ENCODE results near the gene FTSJ1. TPM values are rescaled to one million over a fixed set of nuclear protein-coding genes. Genes with fewer than 3 reads are reported as not detected.

The FTSJ1 gene
- polyA plus RNA-seq, 1 experiment = 44.3 TPM

DNA sequence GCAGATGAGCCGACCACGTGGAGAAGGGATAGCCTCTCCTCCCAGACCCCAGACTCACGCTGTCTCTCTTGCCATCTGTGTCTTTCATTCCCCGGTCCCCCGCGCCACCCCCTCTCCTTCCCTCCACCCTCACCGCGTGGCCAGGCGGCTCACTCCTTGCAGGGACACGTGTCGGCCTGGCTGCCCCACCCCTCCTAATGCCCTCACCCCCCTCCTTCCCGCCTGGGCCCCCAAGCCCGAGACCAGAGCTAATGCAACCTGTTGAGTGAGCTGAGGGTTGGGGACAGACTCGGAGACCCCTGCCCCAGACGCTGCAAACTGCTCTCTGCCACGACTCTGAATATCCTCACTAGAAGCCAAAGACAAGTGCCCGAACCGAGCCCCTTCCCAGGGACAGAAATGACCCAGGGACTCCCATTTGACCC is 7.7 kb upstream of the FTSJ1 start:
- POLR2A ChIA-PET = interaction anchor here (0.6 kb wide), 1 partner anchor 128 kb away, joined by 5 read pairs; no protein-coding TSS in a partner anchor
- no peaks in the 10 kb centered on the region for H3K27me3 ChIP-seq (ENCODE audit: control insufficient read depth, insufficient read depth, low read length)
- no peak for DNase-seq (ENCODE audit: low read depth)
- H3K4me3 ChIP-seq (ENCODE audit: low read depth, low read length) = no peak overlapping the region
- CTCF ChIA-PET = no interaction called here
- TF ChIP-seq, protein P1, sequence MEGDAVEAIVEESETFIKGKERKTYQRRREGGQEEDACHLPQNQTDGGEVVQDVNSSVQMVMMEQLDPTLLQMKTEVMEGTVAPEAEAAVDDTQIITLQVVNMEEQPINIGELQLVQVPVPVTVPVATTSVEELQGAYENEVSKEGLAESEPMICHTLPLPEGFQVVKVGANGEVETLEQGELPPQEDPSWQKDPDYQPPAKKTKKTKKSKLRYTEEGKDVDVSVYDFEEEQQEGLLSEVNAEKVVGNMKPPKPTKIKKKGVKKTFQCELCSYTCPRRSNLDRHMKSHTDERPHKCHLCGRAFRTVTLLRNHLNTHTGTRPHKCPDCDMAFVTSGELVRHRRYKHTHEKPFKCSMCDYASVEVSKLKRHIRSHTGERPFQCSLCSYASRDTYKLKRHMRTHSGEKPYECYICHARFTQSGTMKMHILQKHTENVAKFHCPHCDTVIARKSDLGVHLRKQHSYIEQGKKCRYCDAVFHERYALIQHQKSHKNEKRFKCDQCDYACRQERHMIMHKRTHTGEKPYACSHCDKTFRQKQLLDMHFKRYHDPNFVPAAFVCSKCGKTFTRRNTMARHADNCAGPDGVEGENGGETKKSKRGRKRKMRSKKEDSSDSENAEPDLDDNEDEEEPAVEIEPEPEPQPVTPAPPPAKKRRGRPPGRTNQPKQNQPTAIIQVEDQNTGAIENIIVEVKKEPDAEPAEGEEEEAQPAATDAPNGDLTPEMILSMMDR (IDR thresholded peaks at IDR 0.05; ENCODE audit: insufficient read depth, low read depth, low read length) = no peak
- H3K36me3 ChIP-seq (ENCODE audit: control insufficient read depth, insufficient read depth, low read length) = no peaks in the 10 kb centered on the region

DNA sequence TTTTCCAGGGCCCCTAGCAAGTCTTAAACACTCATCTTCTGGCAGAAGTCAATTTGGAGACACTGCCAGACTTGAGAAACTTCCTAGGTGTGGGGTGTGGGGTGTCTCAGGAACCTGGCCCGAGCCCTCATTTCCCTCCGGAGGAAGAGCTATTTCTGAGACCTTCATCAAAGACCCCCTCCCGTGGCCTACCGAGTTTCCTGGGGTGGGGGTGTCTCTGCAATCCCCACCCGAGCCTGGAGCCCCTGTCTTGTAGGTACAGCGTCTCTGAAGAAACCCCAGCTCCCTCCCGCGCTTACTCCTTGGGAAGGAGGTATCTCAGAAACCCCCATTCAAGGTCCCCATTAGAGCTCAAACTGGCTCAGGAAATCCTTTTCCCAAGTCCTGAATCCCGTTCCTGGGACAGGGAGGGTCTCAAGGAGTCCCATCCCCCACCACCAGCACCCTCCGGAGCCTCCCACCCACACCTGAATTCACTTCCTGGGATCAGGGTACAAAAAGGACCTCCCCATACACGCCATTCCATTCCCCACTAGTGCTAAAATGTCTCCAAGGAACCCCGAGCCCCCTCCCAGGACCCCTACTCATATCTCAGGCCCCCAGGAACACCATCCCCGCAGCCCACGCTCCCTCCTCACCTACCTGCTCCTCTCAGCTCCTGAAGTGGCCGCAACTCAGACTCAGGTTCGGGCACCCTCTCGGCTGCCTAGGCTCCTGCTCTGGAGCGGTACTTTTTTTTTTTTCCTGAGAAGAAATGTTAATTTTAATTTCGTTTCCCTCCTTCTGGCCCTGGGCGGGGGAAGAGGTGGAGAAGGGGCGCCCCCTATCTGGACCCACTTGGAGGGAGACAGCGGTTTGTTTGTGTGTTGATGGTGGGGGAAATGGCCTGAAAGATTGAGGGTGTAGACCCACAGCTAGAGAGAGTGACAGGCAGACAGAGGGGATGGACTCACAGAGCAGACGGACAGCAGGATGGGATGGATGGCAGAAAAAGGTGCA is 7.0 kb upstream of the FTSJ1 start:
- no peak for DNase-seq (ENCODE audit: low read depth)
- H3K36me3 ChIP-seq (ENCODE audit: control insufficient read depth, insufficient read depth, low read length) = no peaks in the 10 kb centered on the region
- CTCF ChIA-PET = no interaction called here
- POLR2A ChIA-PET = interaction anchor here (0.5 to 0.6 kb wide), 2 partner anchors 128 to 494 kb away, joined by 5 read pairs; no protein-coding TSS in a partner anchor
- TF ChIP-seq, protein P1 (IDR thresholded peaks at IDR 0.05; ENCODE audit: insufficient read depth, low read depth, low read length) = no peak
- H3K27me3 ChIP-seq (ENCODE audit: control insufficient read depth, insufficient read depth, low read length) = no peaks in the 10 kb centered on the region
- no peak overlapping the region for H3K4me3 ChIP-seq (ENCODE audit: low read depth, low read length)

DNA sequence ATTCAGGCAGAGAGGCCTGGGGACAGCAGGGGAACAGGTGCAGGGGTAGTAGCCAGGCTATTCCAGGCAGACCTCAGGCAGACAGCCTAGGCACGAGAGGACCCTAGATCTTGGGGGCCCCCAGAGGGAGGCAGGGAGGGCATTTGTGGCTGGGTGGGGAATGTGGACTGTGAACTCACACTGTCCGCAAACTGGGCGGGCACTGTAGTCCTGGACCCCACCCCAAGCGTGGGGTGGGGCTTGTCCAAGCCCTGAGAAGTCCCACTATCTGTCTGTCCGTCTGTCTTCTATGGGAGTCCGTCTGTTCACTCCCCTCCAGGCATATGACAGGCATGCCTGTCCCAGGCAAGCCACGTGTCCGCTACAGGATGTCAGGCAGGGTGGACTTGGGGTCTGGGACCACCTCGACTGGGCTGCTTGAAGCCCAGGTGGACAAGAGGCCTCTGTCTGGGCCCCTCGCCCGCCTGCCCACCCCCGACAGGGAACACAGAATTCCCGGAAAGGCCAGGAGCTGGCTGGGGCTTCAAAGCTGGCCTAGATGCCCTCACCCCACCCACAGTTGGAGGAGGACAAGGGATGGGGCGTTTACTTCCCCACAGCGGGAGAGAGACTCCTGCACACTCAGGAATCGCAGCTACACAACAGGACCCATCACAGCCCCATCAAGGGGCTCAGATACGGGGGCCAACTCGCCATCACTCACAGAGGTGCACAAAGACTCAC is 5.7 kb upstream of the FTSJ1 start, which contains the start of gene SLC38A5:
Gene SLC38A5 (minus strand): TSS at position 151 of the 723 bp plus-strand sequence. CDS start 2,336 bp downstream, outside the sequence.
- ChIA-PET POLR2A (no interaction called here), CTCF (no interaction called here)
- Histone ChIP-seq H3K4me3 (ENCODE audit: low read depth, low read length) (no peak within 1 kb of the TSS), H3K27me3 (ENCODE audit: control insufficient read depth, insufficient read depth, low read length) (no peaks in the 10 kb centered on the region), H3K36me3 (ENCODE audit: control insufficient read depth, insufficient read depth, low read length) (no peaks in the 10 kb centered on the region)
- TF ChIP-seq, protein P1 (IDR thresholded peaks at IDR 0.05; ENCODE audit: insufficient read depth, low read depth, low read length) = no peak
- DNase-seq (ENCODE audit: low read depth) = no peak

DNA sequence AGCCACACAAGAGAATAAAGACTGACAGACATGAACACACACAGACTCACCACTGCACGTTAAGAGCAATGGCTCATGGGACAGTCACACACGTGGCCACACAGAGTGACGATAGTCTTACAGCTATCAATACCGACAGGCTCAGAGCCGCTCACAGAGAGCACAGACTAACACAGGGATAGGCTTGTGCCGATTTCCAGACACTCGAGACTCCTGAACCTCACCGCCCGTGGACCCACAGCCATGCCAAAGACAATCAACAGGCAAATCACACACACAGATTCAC is 5.2 kb upstream of the FTSJ1 start:
- H3K27me3 ChIP-seq (ENCODE audit: control insufficient read depth, insufficient read depth, low read length) = no peaks in the 10 kb centered on the region
- DNase-seq (ENCODE audit: low read depth) = no peak
- H3K36me3 ChIP-seq (ENCODE audit: control insufficient read depth, insufficient read depth, low read length) = no peaks in the 10 kb centered on the region
- ChIA-PET CTCF (no interaction called here), POLR2A (no interaction called here)
- TF ChIP-seq, protein P1 (IDR thresholded peaks at IDR 0.05; ENCODE audit: insufficient read depth, low read depth, low read length) = no peak
- H3K4me3 ChIP-seq (ENCODE audit: low read depth, low read length) = no peak overlapping the region

DNA sequence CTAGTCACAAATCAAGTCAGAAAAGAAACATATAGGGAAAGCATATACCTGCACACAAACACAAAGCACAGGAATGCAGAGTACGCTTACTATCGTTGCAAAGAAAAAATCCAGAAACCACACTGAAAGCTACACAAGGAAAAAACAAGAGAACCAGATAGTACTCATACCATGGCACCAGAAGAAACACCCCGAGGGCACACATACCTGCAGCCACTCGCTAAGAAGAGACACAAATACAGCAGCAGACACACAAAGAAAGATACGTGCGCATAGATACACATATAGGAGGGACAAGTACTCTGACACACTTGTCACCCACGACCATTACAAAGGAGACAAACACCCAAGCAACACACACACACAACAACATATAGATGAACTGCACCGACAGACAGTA is 4.5 kb upstream of the FTSJ1 start:
- Histone ChIP-seq H3K27me3 (ENCODE audit: control insufficient read depth, insufficient read depth, low read length) (no peaks in the 10 kb centered on the region), H3K36me3 (ENCODE audit: control insufficient read depth, insufficient read depth, low read length) (no peaks in the 10 kb centered on the region), H3K4me3 (ENCODE audit: low read depth, low read length) (no peak overlapping the region)
- POLR2A ChIA-PET = no interaction called here
- no peak for DNase-seq (ENCODE audit: low read depth)
- TF ChIP-seq, protein P1 (IDR thresholded peaks at IDR 0.05; ENCODE audit: insufficient read depth, low read depth, low read length) = no peak
- CTCF ChIA-PET = no interaction called here

Measured in BJ (cell line).